Adrenal gland (tissue), 5 donors: ENCODE measurements around the gene LYZL2.
"Not testable (repeated sequence)": the region's sequence is repeated elsewhere in the genome, so short reads cannot be mapped to it uniquely, and the experiment has no call there.

ENCODE experiments used
- CTCF ChIP-seq, 6 experiments: fragments of 450-650 bp in 4 of 6; fragments of 200-600 bp in 2 of 6; sonication (generic) in 1 of 6; IDR thresholded peaks; 1 replicate in 5 of 6; 2 replicates in 1 of 6; pipeline versions ENCODE4 v1.5.1 to v1.8.0; 2016 to 2021; ENCODE audit warnings: antibody characterized with exemption in 6 of 6, mild to moderate bottlenecking in 2 of 6, moderate library complexity in 1 of 6
- POLR2A ChIP-seq, 2 donors: fragments of 450-650 bp; IDR thresholded peaks; one replicate each; pipeline ENCODE4 v1.6.1; 2017; ENCODE audit warnings: antibody characterized with exemption in 2 of 2, mild to moderate bottlenecking in 2 of 2, moderate library complexity in 1 of 2
- donor health status: DM: no; HTN: no; CAD: no.

GRCh38 chr10:30655001-30655400 lies 25.4 kb upstream of the LYZL2 start:
- not testable (repeated sequence) for TF ChIP-seq CTCF, POLR2A (IDR thresholded peaks at IDR 0.05)
